Transverse colon (tissue), 4 donors: Measurements from ENCODE around the gene HNRNPH3.

ENCODE experiments used
- CTCF ChIP-seq, 5 experiments: fragments of 200-600 bp in 3 of 5; fragments of 450-650 bp in 2 of 5; sonication (generic) in 3 of 5; IDR thresholded peaks; 1 replicate in 2 of 5; 2 replicates in 3 of 5; pipeline ENCODE4 v1.5.1; 2016 to 2017; ENCODE audit warnings: antibody characterized with exemption in 5 of 5, inconsistent platforms in 3 of 5, mild to moderate bottlenecking in 2 of 5, moderate library complexity in 1 of 5
- POLR2AphosphoS5 ChIP-seq, 3 donors: sonication (generic); formaldehyde crosslinking; IDR thresholded peaks; one replicate each; pipeline ENCODE4 v1.6.1; 2016; ENCODE audit warnings: antibody characterized with exemption in 3 of 3

GRCh38 chr10:68301790-68302502 is 29.9 kb upstream of the HNRNPH3 start:
- TF ChIP-seq CTCF (IDR thresholded peaks at IDR 0.05): peak; percentile 44 to 69 (median 51)
- no peak for TF ChIP-seq POLR2AphosphoS5 (IDR thresholded peaks at IDR 0.05)
